Liver (tissue), 9 donors: ENCODE data around the gene MTHFD2L. TPM values are rescaled to one million over a fixed set of nuclear protein-coding genes. Genes with fewer than 3 reads are reported as not detected.

ENCODE experiments used
- DNase-seq: peaks from one replicate; pipeline ENCODE4 v3.0.0-alpha.2; 2017; ENCODE audit warnings: low spot score
- H3K27ac ChIP-seq, 2 donors: one replicate each; pipeline ENCODE4 v1.7.0; 2013; ENCODE audit warnings: inconsistent platforms in 2 of 2, low read length in 2 of 2, control low read depth in 1 of 2, low read depth in 1 of 2, mild to moderate bottlenecking in 1 of 2
- H3K27me3 ChIP-seq, 4 donors: one replicate each; pipeline versions ENCODE4 v1.6.1 to v1.7.0; 2013; ENCODE audit warnings: low read length in 3 of 4, inconsistent platforms in 1 of 4, mild to moderate bottlenecking in 1 of 4, moderate library complexity in 1 of 4; ENCODE audit not compliant: control insufficient read depth in 4 of 4, insufficient read depth in 4 of 4
- H3K36me3 ChIP-seq, 4 donors: one replicate each; pipeline versions ENCODE4 v1.6.1 to v1.7.0; 2013; ENCODE audit warnings: low read length in 3 of 4, mild to moderate bottlenecking in 3 of 4, low read depth in 1 of 4, moderate library complexity in 1 of 4; ENCODE audit not compliant: control insufficient read depth in 4 of 4, insufficient read depth in 3 of 4
- H3K4me1 ChIP-seq, 4 donors: one replicate each; pipeline versions ENCODE4 v1.6.1 to v1.7.0; 2013; ENCODE audit warnings: low read length in 3 of 4, mild to moderate bottlenecking in 3 of 4, moderate library complexity in 1 of 4; ENCODE audit not compliant: control insufficient read depth in 4 of 4, insufficient read depth in 4 of 4
- H3K4me3 ChIP-seq, 3 donors: one replicate each; pipeline versions ENCODE4 v1.6.1 to v1.7.0; 2013; ENCODE audit warnings: low read length in 3 of 3, control low read depth in 1 of 3, low read depth in 1 of 3, mild to moderate bottlenecking in 1 of 3
- H3K9ac ChIP-seq, 2 donors: one replicate each; pipeline ENCODE4 v1.7.0; 2013; ENCODE audit warnings: low read length in 2 of 2, mild to moderate bottlenecking in 2 of 2, moderate library complexity in 2 of 2, control low read depth in 1 of 2, low read depth in 1 of 2
- H3K9me3 ChIP-seq, 4 donors: one replicate each; pipeline versions ENCODE4 v1.6.1 to v1.7.0; 2013; ENCODE audit warnings: low read length in 3 of 4; ENCODE audit not compliant: control insufficient read depth in 4 of 4
- EGR1 ChIP-seq, 2 donors: IDR thresholded peaks; 2 replicates each; pipeline ENCODE4 v1.6.1; 2016 to 2018; ENCODE audit warnings: antibody characterized with exemption in 2 of 2, low read depth in 2 of 2
- FOXA1 ChIP-seq: IDR thresholded peaks from 2 replicates; pipeline ENCODE4 v1.6.1; 2016; ENCODE audit warnings: antibody characterized with exemption
- HNF4A ChIP-seq, 2 donors: conservative IDR thresholded peaks; 2 replicates each; pipeline ENCODE4 v1.6.1; 2016; ENCODE audit warnings: antibody characterized with exemption in 2 of 2, mild to moderate bottlenecking in 2 of 2
- HNF4G ChIP-seq: IDR thresholded peaks from 2 replicates; pipeline ENCODE4 v1.6.1; 2016; ENCODE audit warnings: antibody characterized with exemption
- JUND ChIP-seq, 2 donors: IDR thresholded peaks; 2 replicates each; pipeline ENCODE4 v1.6.1; 2016; ENCODE audit warnings: antibody characterized with exemption in 2 of 2
- NR2F2 ChIP-seq: IDR thresholded peaks from 2 replicates; pipeline ENCODE4 v1.6.1; 2016; ENCODE audit warnings: antibody characterized with exemption
- RAD21 ChIP-seq, 2 donors: IDR thresholded peaks; 2 replicates each; pipeline ENCODE4 v1.6.1; 2016; ENCODE audit warnings: antibody characterized with exemption in 2 of 2, mild to moderate bottlenecking in 2 of 2
- REST ChIP-seq: IDR thresholded peaks from 2 replicates; pipeline ENCODE4 v1.6.1; 2016; ENCODE audit warnings: antibody characterized with exemption, mild to moderate bottlenecking
- RXRA ChIP-seq, 2 donors: IDR thresholded peaks; 2 replicates each; pipeline ENCODE4 v1.6.1; 2017 to 2018; ENCODE audit warnings: antibody characterized with exemption in 2 of 2, mild to moderate bottlenecking in 1 of 2
- TAF1 ChIP-seq: conservative IDR thresholded peaks from 2 replicates; pipeline ENCODE4 v1.6.1; 2016; ENCODE audit warnings: antibody characterized with exemption, mild to moderate bottlenecking
- YY1 ChIP-seq: IDR thresholded peaks from 2 replicates; pipeline ENCODE4 v1.6.1; 2016; ENCODE audit warnings: antibody characterized with exemption, mild to moderate bottlenecking
- WGBS: extraction: QIAGEN DNeasy Blood & Tissue Kit; methylation state at CpG from one replicate; pipeline ENCODE4 v1.1.7; 2013; 5-methylcytosine and 5-hydroxymethylcytosine counted together
- polyA plus RNA-seq, 2 donors: library from polyadenylated mRNA; stranded (reverse) in 1 of 2; unstranded in 1 of 2; fragments of 200-250 nt in 1 of 2; fragments of >200 nt in 1 of 2; fragmentation: Nextera tagmentation in 1 of 2; extraction: Ambion mirVana in 1 of 2; gene quantifications; one replicate each; pipeline versions ENCODE4 v1.2.1 to v1.2.3, GENCODE V29; 2013 to 2015
- total RNA-seq, 2 donors: library from RNA; depleted of rRNA; stranded (reverse); fragments of >200 nt; gene quantifications; one replicate each; pipeline ENCODE4 v1.2.3, GENCODE V29; 2014
- TF ChIP-seq, protein P1 (sequence below): IDR thresholded peaks from 2 replicates; pipeline ENCODE4 v1.6.1; 2016; ENCODE audit warnings: antibody characterized with exemption
- TF ChIP-seq, protein P2 (sequence below): IDR thresholded peaks from 2 replicates; pipeline ENCODE4 v1.6.1; 2016; ENCODE audit warnings: antibody characterized with exemption
- TF ChIP-seq, protein P3 (sequence below): IDR thresholded peaks from 2 replicates; pipeline ENCODE4 v1.6.1; 2016; ENCODE audit warnings: antibody characterized with exemption
- donor health status: healthy.
- donor health status: healthy.
- donor health status: healthy.
- donor health status: healthy.
- donor health status: healthy.

The MTHFD2L gene
- total and polyA plus RNA-seq, 4 donors, result 7.4 to 51.5 (median 31.1) TPM

DNA sequence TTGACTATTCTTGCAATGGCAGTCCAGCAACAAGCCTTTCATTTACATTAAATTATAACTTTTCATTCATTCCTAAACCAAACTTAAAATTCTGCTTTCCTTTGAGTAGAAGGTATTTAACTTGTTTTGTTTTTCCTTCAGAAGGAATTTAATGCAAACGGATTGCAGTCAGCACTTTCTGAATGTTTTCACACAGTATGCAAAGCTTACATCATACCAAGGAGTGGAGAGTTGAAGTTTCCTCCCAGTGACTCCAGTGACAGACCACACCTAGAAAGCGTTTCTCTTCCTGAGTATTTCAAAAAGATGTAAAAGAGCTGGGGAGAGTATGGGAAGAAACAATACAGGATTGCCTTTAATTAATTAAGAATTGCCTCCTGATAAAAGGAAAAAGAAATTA, 158.5 kb downstream of the MTHFD2L start (continued):
- TF ChIP-seq FOXA1 (no peak), RXRA (IDR thresholded peaks at IDR 0.05) (no peak)
- TF ChIP-seq, protein P1, sequence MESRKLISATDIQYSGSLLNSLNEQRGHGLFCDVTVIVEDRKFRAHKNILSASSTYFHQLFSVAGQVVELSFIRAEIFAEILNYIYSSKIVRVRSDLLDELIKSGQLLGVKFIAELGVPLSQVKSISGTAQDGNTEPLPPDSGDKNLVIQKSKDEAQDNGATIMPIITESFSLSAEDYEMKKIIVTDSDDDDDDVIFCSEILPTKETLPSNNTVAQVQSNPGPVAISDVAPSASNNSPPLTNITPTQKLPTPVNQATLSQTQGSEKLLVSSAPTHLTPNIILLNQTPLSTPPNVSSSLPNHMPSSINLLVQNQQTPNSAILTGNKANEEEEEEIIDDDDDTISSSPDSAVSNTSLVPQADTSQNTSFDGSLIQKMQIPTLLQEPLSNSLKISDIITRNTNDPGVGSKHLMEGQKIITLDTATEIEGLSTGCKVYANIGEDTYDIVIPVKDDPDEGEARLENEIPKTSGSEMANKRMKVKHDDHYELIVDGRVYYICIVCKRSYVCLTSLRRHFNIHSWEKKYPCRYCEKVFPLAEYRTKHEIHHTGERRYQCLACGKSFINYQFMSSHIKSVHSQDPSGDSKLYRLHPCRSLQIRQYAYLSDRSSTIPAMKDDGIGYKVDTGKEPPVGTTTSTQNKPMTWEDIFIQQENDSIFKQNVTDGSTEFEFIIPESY, result no peak

DNA sequence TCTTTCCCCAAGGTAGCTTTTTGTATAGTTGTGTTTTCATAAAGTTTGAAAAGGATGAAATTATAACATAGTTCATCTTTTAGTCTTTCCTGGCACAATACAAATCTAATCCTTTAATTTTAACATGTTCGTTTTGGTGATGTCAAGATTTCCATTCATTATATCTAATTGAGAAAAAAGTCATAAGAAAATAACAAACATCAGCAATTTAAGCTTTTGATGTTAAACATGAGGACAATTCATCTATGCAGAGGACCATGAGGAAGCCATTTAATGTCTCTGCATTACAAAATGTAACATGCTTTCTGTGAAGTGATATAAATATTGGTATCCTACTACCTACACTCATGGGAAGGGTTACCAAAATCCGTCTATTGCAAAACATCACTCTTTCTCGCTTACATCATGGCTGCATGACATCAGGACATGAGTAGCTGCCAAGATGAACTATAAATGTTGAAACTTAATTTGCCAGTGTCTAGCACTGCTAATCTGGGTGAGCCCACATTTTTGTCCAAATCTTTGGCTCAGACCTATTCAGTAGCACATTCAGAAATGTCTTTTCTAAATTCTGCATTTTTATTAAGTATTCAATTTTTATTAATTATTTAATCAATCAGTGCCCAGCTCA, 159.8 kb downstream of the MTHFD2L start:
- peaks cover 0 to 3% (median 0%) of the 10 kb centered on the region in 4 donors for H3K27me3 ChIP-seq
- no peak for DNase-seq
- H3K36me3 ChIP-seq, result no peaks in the 10 kb centered on the region
- H3K4me3 ChIP-seq, result no peak overlapping the region
- no peaks in the 10 kb centered on the region for H3K9me3 ChIP-seq
- H3K27ac ChIP-seq, result no peak overlapping the region
- 71% methylated on average over 3 of the region's 3 CpGs for WGBS
- TF ChIP-seq HNF4G (no peak), FOXA1 (no peak), JUND (IDR thresholded peaks at IDR 0.05) (no peak)
- TF ChIP-seq, protein P1, result no peak
- no peak overlapping the region for H3K9ac ChIP-seq
- no peaks in the 10 kb centered on the region for H3K4me1 ChIP-seq

DNA sequence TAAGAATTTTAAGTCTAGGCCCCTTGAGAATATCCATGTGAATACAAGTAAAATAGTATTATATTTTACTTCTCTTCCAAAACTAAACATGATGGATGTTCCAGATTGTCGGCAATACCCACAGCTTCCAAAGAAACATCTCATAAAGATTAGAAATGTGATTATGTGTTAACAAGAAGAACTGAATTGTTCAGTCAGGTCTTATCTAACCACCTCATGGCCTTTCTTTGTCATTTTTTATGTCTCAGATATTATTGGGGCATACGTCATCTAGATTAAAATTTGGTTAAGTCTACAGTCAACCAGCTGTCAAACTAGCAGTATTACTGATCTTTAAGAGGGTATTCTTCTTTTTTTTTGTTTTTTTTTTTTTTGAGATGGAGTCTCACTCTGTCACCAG, 160.4 kb downstream of the MTHFD2L start:
- 86% methylated on average over 2 of the region's 2 CpGs for WGBS
- Histone ChIP-seq H3K36me3 (no peaks in the 10 kb centered on the region), H3K4me1 (no peaks in the 10 kb centered on the region), H3K9me3 (no peaks in the 10 kb centered on the region), H3K4me3 (no peak overlapping the region), H3K27me3 (peaks cover 0 to 3% (median 0%) of the 10 kb centered on the region in 4 donors), H3K27ac (no peak overlapping the region), H3K9ac (no peak overlapping the region)
- DNase-seq, result no peak
- TF ChIP-seq NR2F2 (no peak), RXRA (IDR thresholded peaks at IDR 0.05) (no peak), EGR1 (IDR thresholded peaks at IDR 0.05; ENCODE audit: low read depth in 2 of 2) (no peak), HNF4A (conservative IDR thresholded peaks at IDR 0.05) (no peak), FOXA1 (no peak), YY1 (no peak), REST (no peak), TAF1 (no peak), RAD21 (IDR thresholded peaks at IDR 0.05) (no peak)
- TF ChIP-seq, protein P2, sequence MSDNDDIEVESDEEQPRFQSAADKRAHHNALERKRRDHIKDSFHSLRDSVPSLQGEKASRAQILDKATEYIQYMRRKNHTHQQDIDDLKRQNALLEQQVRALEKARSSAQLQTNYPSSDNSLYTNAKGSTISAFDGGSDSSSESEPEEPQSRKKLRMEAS, result no peak
- TF ChIP-seq, protein P3, sequence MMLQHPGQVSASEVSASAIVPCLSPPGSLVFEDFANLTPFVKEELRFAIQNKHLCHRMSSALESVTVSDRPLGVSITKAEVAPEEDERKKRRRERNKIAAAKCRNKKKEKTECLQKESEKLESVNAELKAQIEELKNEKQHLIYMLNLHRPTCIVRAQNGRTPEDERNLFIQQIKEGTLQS, result no peak
